Karpas-422 (cell line): ENCODE data around the gene SLC24A3. TPM values are rescaled to one million over a fixed set of nuclear protein-coding genes. Genes with fewer than 3 reads are reported as not detected.
A peak's percentile ranks its signal among the peaks of the same experiment; 100 is the strongest.

Experiments
- DNase-seq: peaks from one replicate; pipeline ENCODE4 v3.0.0-alpha.2; 2015
- H2AFZ ChIP-seq: fragments of 200-600 bp; sonication (generic); 2 replicates; pipeline ENCODE4 v1.6.1; 2014; ENCODE audit warnings: antibody characterized with exemption, low read length, mixed read lengths
- H3K27ac ChIP-seq: fragments of 200-600 bp; sonication (generic); 2 replicates; pipeline ENCODE4 v1.5.1; 2014; ENCODE audit warnings: mild to moderate bottlenecking, low read length, moderate library complexity
- H3K27me3 ChIP-seq: fragments of 200-600 bp; sonication (generic); 2 replicates; pipeline ENCODE4 v1.6.1; 2014; ENCODE audit warnings: low read length, mixed read lengths
- H3K36me3 ChIP-seq: fragments of 200-600 bp; sonication (generic); 2 replicates; pipeline ENCODE4 v1.6.1; 2014; ENCODE audit warnings: low read length, mixed read lengths; ENCODE audit not compliant: insufficient read depth
- H3K4me1 ChIP-seq: fragments of 200-600 bp; sonication (generic); 2 replicates; pipeline ENCODE4 v1.6.1; 2014; ENCODE audit warnings: mild to moderate bottlenecking, low read length, mixed read lengths
- H3K4me2 ChIP-seq: fragments of 200-600 bp; sonication (generic); 2 replicates; pipeline ENCODE4 v1.6.1; 2014; ENCODE audit warnings: low read length, low read depth, mild to moderate bottlenecking; ENCODE audit not compliant: poor library complexity, severe bottlenecking
- H3K4me3 ChIP-seq: fragments of 200-600 bp; sonication (generic); 2 replicates; pipeline ENCODE4 v1.5.1; 2014; ENCODE audit warnings: mild to moderate bottlenecking, antibody characterized with exemption, low read length, mixed read lengths
- H3K79me2 ChIP-seq: fragments of 200-600 bp; sonication (generic); 2 replicates; pipeline ENCODE4 v1.6.1; 2014; ENCODE audit warnings: mild to moderate bottlenecking, low read length, mixed read lengths
- H3K9ac ChIP-seq: fragments of 200-600 bp; sonication (generic); 2 replicates; pipeline ENCODE4 v1.6.0; 2014; ENCODE audit warnings: low read length
- H3K9me2 ChIP-seq: fragments of 200-600 bp; sonication (generic), shearing (Covaris generic); replicated peaks from 2 replicates; pipeline ENCODE4 v1.6.0; 2014; ENCODE audit warnings: mild to moderate bottlenecking, low read length, moderate library complexity; ENCODE audit not compliant: insufficient read depth
- H3K9me3 ChIP-seq: fragments of 300-700, 200-600 bp; sonication (generic); 2 replicates; pipeline ENCODE4 v1.6.1; 2014; ENCODE audit warnings: low read length, mixed read lengths
- H4K20me1 ChIP-seq: fragments of 200-600 bp; sonication (generic); 2 replicates; pipeline ENCODE4 v1.6.1; 2014; ENCODE audit warnings: mild to moderate bottlenecking, antibody characterized with exemption, low read length, low read depth; ENCODE audit not compliant: insufficient read depth
- total RNA-seq: library from RNA; depleted of rRNA; stranded (reverse); fragments of >200 nt; shearing (Covaris generic); gene quantifications from 2 replicates; pipeline ENCODE4 v1.2.3, GENCODE V29; 2014; ENCODE audit warnings: low replicate concordance

SLC24A3 gene
- total RNA-seq, 1 experiment from 2014 or later, result not detected

GRCh38 chr20:19308146-19308545, 95.7 kb downstream of the SLC24A3 start:
- no peaks in the 10 kb centered on the region for H3K36me3 ChIP-seq
- no peak overlapping the region for H3K27ac ChIP-seq
- no peak overlapping the region for H3K4me3 ChIP-seq
- no peak for DNase-seq
- H3K4me2 ChIP-seq, result no peak overlapping the region
- no peak overlapping the region for H3K9ac ChIP-seq
- no peaks in the 10 kb centered on the region for H3K4me1 ChIP-seq
- H3K27me3 ChIP-seq, result no peaks in the 10 kb centered on the region
- H3K79me2 ChIP-seq, result no peaks in the 10 kb centered on the region
- no peak overlapping the region for H2AFZ ChIP-seq
- no peaks in the 10 kb centered on the region for H4K20me1 ChIP-seq
- no peaks in the 10 kb centered on the region for H3K9me2 ChIP-seq
- H3K9me3 ChIP-seq, result no peaks in the 10 kb centered on the region

GRCh38 chr20:19310541-19310940, 98.1 kb downstream of the SLC24A3 start:
- Histone ChIP-seq H4K20me1 (no peaks in the 10 kb centered on the region), H3K27ac (no peak overlapping the region), H3K9me3 (no peaks in the 10 kb centered on the region), H2AFZ (no peak overlapping the region), H3K27me3 (no peaks in the 10 kb centered on the region), H3K36me3 (no peaks in the 10 kb centered on the region), H3K4me1 (no peaks in the 10 kb centered on the region), H3K4me2 (no peak overlapping the region), H3K9ac (no peak overlapping the region), H3K4me3 (no peak overlapping the region), H3K9me2 (no peaks in the 10 kb centered on the region), H3K79me2 (no peaks in the 10 kb centered on the region)
- no peak for DNase-seq

- Histone ChIP-seq H3K79me2 (no peaks in the 10 kb centered on the region), H3K9ac (no peak overlapping the region), H2AFZ (no peak overlapping the region), H3K27ac (no peak overlapping the region), H3K4me2 (no peak overlapping the region), H3K4me1 (peaks cover 3% of the 10 kb centered on the region; the same call in 1 of the 2 replicates), H3K36me3 (no peaks in the 10 kb centered on the region), H3K9me3 (no peaks in the 10 kb centered on the region), H3K27me3 (no peaks in the 10 kb centered on the region), H3K4me3 (no peak overlapping the region), H3K9me2 (no peaks in the 10 kb centered on the region), H4K20me1 (no peaks in the 10 kb centered on the region)
- DNase-seq, result no peak
Observed at GRCh38 chr20:19313342-19314069, 101.1 kb downstream of the SLC24A3 start.

GRCh38 chr20:19314621-19315020, 102.2 kb downstream of the SLC24A3 start:
- H3K9ac ChIP-seq, result no peak overlapping the region
- no peaks in the 10 kb centered on the region for H3K9me2 ChIP-seq
- H3K4me2 ChIP-seq, result no peak overlapping the region
- no peaks in the 10 kb centered on the region for H3K36me3 ChIP-seq
- no peaks in the 10 kb centered on the region for H3K9me3 ChIP-seq
- H3K27me3 ChIP-seq, result no peaks in the 10 kb centered on the region
- no peak overlapping the region for H3K4me3 ChIP-seq
- H3K4me1 ChIP-seq, result peaks cover 3% of the 10 kb centered on the region; the same call in 1 of the 2 replicates
- H3K79me2 ChIP-seq, result no peaks in the 10 kb centered on the region
- no peak overlapping the region for H2AFZ ChIP-seq
- no peak overlapping the region for H3K27ac ChIP-seq
- DNase-seq, result no peak
- no peaks in the 10 kb centered on the region for H4K20me1 ChIP-seq

DNA sequence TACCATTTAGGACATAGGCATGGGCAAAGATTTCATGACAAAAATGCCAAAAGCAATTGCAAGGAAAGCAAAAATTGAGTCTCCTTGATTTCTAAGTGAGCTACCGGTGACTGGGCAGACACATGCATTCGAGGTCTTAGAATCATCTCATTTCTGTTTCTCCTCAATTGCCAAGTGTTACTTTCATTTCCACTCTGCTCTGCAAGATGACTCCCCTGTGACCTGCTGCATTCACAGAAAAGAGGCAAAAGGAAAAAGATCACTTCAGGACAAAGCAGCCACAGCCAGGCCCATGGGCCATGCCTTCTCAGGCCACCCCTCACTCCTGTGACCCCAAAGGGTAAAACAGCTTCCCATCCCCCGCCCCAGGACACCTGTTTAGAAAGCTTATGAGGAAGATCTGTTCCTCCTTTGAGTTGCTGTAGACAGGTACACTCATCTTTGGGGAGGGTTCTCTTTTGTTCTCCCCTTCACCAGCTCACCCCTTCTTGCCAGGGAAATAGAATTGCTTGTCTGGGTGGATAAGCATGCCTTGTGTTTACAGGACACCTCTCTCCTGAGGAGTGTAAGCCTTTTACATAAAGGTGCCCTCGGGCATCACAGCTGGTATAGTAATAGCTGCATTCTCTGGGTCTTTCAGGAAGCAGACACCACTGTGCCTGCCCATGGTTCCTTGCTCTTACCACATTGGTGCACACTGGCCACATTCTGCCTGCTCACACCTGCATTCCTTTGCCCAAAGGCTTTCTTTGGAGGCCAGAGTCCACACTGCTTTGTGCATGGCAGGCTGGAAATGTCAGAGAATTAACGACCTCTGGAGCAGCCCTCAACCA, 105.0 kb downstream of the SLC24A3 start:
- DNase-seq, result no peak
- no peaks in the 10 kb centered on the region for H3K79me2 ChIP-seq
- no peaks in the 10 kb centered on the region for H3K27me3 ChIP-seq

DNA sequence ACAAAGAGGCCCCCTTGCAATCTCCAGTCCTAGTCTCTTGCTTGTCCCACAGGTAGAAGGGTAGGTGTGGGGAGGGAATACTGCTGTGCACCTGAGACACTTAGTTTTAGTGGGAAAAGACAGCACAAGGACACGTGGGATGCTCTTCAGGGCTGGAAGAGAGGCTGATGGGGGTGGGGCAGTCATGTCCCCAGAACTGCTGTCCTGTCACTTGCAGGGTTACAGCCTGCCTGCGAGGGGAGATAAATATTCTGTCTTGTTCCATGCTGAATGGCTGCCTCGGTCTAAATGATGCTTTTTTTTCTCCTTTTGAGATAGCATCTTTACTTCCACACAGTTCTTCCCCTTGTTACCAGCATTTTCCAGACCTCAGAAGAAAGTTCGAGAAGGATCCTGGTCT, 106.2 kb downstream of the SLC24A3 start:
- Histone ChIP-seq H3K9me2 (no peaks in the 10 kb centered on the region), H3K27me3 (no peaks in the 10 kb centered on the region), H3K9me3 (no peaks in the 10 kb centered on the region), H3K4me2 (no peak overlapping the region), H4K20me1 (no peaks in the 10 kb centered on the region), H3K4me3 (no peak overlapping the region), H2AFZ (no peak overlapping the region), H3K4me1 (peaks cover 3% of the 10 kb centered on the region; the same call in 1 of the 2 replicates), H3K27ac (no peak overlapping the region), H3K9ac (no peak overlapping the region), H3K79me2 (no peaks in the 10 kb centered on the region), H3K36me3 (no peaks in the 10 kb centered on the region)
- peak; percentile 36 for DNase-seq

More for the DNA sequence above, 105.0 kb downstream of the SLC24A3 start:
- Histone ChIP-seq H3K9me3 (no peaks in the 10 kb centered on the region), H3K4me2 (no peak overlapping the region), H2AFZ (no peak overlapping the region), H4K20me1 (no peaks in the 10 kb centered on the region), H3K4me3 (no peak overlapping the region), H3K9me2 (no peaks in the 10 kb centered on the region), H3K9ac (no peak overlapping the region), H3K27ac (no peak overlapping the region), H3K36me3 (no peaks in the 10 kb centered on the region), H3K4me1 (peaks cover 3% of the 10 kb centered on the region; the same call in 1 of the 2 replicates)

- Histone ChIP-seq H2AFZ (no peak overlapping the region), H3K4me3 (no peak overlapping the region), H3K9me3 (no peaks in the 10 kb centered on the region), H3K27ac (no peak overlapping the region), H3K36me3 (no peaks in the 10 kb centered on the region), H3K9me2 (no peaks in the 10 kb centered on the region), H3K9ac (no peak overlapping the region), H3K79me2 (no peaks in the 10 kb centered on the region), H3K27me3 (no peaks in the 10 kb centered on the region), H4K20me1 (no peaks in the 10 kb centered on the region), H3K4me1 (peaks cover 3% of the 10 kb centered on the region; the same call in 1 of the 2 replicates), H3K4me2 (no peak overlapping the region)
- no peak for DNase-seq
Observed at GRCh38 chr20:19320005-19320404, 107.6 kb downstream of the SLC24A3 start.

DNA sequence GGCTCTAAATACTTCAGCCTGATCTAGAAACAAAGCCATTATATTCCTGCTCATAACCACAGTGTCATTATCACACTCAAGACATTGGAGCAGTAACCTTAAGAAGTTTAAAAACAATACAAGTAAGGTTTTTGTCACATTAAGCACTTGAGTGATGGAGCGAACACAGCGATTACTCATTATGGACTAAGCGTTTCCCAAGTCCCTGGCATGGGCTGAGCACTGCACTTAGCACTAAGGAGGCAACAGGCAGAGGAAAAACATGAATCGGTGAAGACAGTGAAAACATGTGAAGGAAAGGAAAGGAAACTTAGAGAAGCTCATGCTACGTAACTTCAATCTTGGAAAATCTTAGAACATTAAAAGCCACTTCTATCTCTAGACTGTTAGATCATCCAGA, 108.7 kb downstream of the SLC24A3 start:
- H4K20me1 ChIP-seq, result no peaks in the 10 kb centered on the region

More for the DNA sequence above, 108.7 kb downstream of the SLC24A3 start:
- no peak for DNase-seq
- Histone ChIP-seq H3K4me3 (no peak overlapping the region), H3K9me2 (no peaks in the 10 kb centered on the region), H3K4me2 (no peak overlapping the region), H3K36me3 (no peaks in the 10 kb centered on the region), H3K79me2 (no peaks in the 10 kb centered on the region), H3K4me1 (peaks cover 3% of the 10 kb centered on the region; the same call in 1 of the 2 replicates), H3K27ac (no peak overlapping the region), H3K9ac (no peak overlapping the region), H3K9me3 (no peaks in the 10 kb centered on the region), H3K27me3 (no peaks in the 10 kb centered on the region), H2AFZ (no peak overlapping the region)
